HL-60 (cell line): ENCODE measurements around the gene PDRG1.

Experiments used
- DNase-seq, 2 experiments: peaks; one replicate each; pipeline ENCODE4 v3.0.0-alpha.2; 2010 to 2020; ENCODE audit warnings: low read depth in 1 of 2, low spot score in 1 of 2
- H3K27ac ChIP-seq: fragments of 250-450 bp; sonication (Bioruptor Pico); replicated peaks from 2 replicates; pipeline ENCODE4 v1.5.1; 2020; ENCODE audit warnings: mild to moderate bottlenecking, moderate library complexity
- H3K27me3 ChIP-seq: fragments of 250-450 bp; sonication (Bioruptor Pico); 2 replicates; pipeline ENCODE4 v1.5.1; 2021; ENCODE audit warnings: mild to moderate bottlenecking, moderate library complexity; ENCODE audit not compliant: insufficient read depth, poor library complexity, severe bottlenecking
- H3K4me3 ChIP-seq: replicated peaks from 2 replicates; pipeline ENCODE4 v1.5.1; 2011; ENCODE audit warnings: mild to moderate bottlenecking, control low read depth, low read length; ENCODE audit not compliant: insufficient read depth
- CTCF ChIP-seq: IDR thresholded peaks from one replicate; pipeline ENCODE4 v1.5.1; 2011; ENCODE audit warnings: low read length, control low read depth, inconsistent platforms; ENCODE audit not compliant: insufficient read depth
- GABPA ChIP-seq: IDR thresholded peaks from 2 replicates; pipeline ENCODE4 v1.6.1; 2012; ENCODE audit warnings: low read depth
- POLR2AphosphoS5 ChIP-seq: IDR thresholded peaks from 2 replicates; pipeline ENCODE4 v1.6.1; 2012; ENCODE audit warnings: low read depth
- REST ChIP-seq: IDR thresholded peaks from 2 replicates; pipeline ENCODE4 v1.6.1; 2012; ENCODE audit warnings: low read depth; ENCODE audit not compliant: insufficient replicate concordance
- SPI1 ChIP-seq: IDR thresholded peaks from 2 replicates; pipeline ENCODE4 v1.6.1; 2012; ENCODE audit warnings: low read depth, mild to moderate bottlenecking, borderline replicate concordance

PDRG1 gene

GRCh38 chr20:31943052-31943471 is 8.8 kb downstream of the PDRG1 start:
- Histone ChIP-seq H3K4me3 (no peak overlapping the region), H3K27me3 (no peaks in the 10 kb centered on the region)

GRCh38 chr20:31939661-31940060 is 12.2 kb downstream of the PDRG1 start:
- Histone ChIP-seq H3K27me3 (no peaks in the 10 kb centered on the region), H3K4me3 (no peak overlapping the region), H3K27ac (no peak overlapping the region)
- TF ChIP-seq GABPA (no peak), POLR2AphosphoS5 (no peak)
- no peak for DNase-seq

More at GRCh38 chr20:31943052-31943471, 8.8 kb downstream of the PDRG1 start:
- H3K27ac ChIP-seq = no peak overlapping the region
- DNase-seq = no peak
- TF ChIP-seq CTCF (no peak), SPI1 (no peak), POLR2AphosphoS5 (no peak), GABPA (no peak), REST (no peak)

GRCh38 chr20:31937820-31938219 is 14.0 kb downstream of the PDRG1 start:
- TF ChIP-seq POLR2AphosphoS5 (no peak), GABPA (no peak), SPI1 (no peak), REST (no peak), CTCF (no peak)
- H3K27me3 ChIP-seq = no peaks in the 10 kb centered on the region
- no peak overlapping the region for H3K27ac ChIP-seq
- DNase-seq = no peak
- no peak overlapping the region for H3K4me3 ChIP-seq

DNA sequence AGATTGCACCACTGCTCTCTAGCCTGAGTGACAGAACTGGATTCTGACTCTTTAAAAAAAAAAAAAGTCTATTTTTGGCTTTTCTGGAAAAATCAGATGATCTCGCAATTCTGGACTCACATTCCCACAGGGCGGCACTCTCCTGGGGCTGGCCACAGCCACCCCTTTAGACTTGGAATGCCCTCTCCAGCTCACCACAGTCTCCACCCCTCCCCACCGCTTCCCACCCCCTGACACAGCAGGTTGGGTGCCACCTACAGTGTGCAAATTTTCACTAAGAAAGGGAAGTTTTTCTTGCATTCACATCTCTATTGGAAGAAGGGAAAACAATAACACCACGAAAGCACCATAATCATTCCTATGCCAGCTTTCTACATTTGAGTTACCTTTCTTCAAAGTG is 15.4 kb downstream of the PDRG1 start:
- no peak for TF ChIP-seq REST
- TF ChIP-seq CTCF = no peak
- no peak for TF ChIP-seq POLR2AphosphoS5
- TF ChIP-seq SPI1 = no peak
- no peak for TF ChIP-seq GABPA
- no peaks in the 10 kb centered on the region for H3K27me3 ChIP-seq
- DNase-seq = no peak
- H3K27ac ChIP-seq = no peak overlapping the region
- H3K4me3 ChIP-seq = no peak overlapping the region
